ENCODE measurements around the gene ITM2A.

Gene ITM2A

GRCh38 chrX:79366873-79367749, at the start of gene ITM2A:
Gene ITM2A (minus strand): TSS chrX:79367334. CDS start chrX:79367215, 119 bp downstream.
- DNase-seq (ENCODE audit: low spot score), result peak; percentile 42

GRCh38 chrX:79415056-79415455, 47.9 kb upstream of the ITM2A start:
- DNase-seq (ENCODE audit: low spot score), result no peak

GRCh38 chrX:79413963-79414362, 46.8 kb upstream of the ITM2A start:
- no peak for DNase-seq (ENCODE audit: low spot score)

DNA sequence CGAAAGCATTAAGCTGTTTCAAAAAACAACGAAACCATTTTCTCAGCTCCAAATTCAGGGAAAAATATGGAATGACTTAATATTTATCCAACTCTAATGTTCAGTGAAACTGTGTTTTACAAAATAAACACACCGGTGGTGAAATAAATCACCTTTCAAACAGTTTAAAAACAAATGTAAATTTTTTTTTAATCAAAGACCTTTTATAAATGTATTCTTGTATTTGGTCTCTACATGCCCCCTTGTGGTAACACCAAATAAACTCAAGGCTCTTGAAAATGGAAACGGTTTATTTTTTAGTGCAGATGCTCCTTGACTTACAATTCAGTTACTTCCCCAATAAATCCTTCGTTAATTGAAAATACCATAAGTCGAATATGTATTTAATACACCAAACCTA, 45.8 kb upstream of the ITM2A start:
- DNase-seq (ENCODE audit: low spot score), result peak; percentile 18

DNA sequence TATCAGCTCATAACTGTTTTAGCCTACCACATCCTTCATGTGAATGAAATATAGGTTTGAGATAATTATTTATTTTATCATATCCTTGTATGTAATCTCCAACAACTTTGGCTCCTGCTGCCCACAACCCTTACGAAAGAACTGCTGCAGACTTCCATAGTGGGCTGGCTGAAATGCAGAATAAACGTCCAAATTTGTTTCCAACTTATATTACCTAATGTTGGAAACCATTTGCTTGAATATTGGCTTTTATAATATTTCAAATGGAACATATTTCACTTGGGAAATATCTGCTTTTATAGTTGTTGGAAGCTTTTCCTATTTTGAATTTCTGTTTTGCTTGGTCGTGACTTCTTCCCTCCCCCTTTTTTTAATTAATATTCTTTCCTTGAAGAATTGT, 45.0 kb upstream of the ITM2A start:
- DNase-seq (ENCODE audit: low spot score), result no peak

DNA sequence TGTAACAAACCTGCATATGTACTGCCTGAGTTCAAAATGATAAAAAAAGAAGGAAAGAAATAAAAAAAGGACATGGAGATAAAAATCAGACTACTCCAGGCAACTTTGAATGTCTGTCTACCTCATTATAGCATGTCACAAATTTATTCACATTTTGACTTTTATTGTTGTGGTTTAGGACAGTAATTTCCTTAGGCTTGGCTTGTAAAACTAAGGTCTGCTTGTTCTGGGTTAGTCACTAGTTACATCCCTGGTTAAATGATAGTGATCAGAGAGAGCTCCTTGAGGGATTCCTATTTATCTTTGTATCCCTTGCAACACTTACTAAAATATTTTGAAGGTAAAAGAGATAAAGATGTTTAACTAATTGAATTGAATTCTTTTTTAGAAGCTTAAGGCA, 42.5 kb upstream of the ITM2A start:
- DNase-seq (ENCODE audit: low spot score), result no peak

- DNase-seq (ENCODE audit: low spot score), result no peak
Measured at GRCh38 chrX:79408623-79409322, 41.6 kb upstream of the ITM2A start.

DNA sequence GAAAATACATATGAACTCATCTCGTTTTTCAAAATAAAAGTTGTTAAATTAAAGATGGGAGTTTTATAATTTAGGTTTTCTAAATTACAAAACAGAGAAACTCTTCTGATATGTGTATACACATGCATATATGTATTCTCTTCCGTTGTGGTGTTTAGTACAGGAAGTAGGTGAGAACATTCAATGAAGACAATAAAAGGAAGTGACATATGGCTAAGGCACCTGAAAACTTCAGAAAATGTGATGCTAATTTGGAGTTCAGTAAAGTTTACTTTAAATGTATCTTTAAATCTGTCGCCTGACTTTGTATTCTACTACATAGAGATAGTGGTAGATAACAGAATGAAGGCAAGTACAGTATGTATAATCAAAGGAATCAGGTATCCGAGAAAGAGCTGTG, 33.5 kb upstream of the ITM2A start:
- DNase-seq (ENCODE audit: low spot score), result no peak

DNA sequence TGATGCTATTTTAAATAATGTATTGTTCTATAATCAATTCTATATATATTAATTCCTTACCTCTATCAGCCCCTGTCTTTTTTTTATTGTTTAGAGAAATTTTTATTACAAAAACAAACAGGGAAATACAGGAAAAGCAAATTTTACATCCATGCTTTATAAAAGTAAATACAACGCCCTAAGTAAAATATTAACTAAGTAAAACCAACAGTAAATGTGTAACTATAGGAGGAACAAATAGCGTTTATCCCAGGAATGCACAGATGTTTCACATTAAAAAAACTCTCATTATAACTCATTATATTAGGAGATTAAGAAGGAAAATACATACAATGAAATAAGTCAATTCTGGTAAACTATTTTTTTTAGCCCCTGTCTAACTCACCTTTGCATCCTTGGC, 8.2 kb upstream of the ITM2A start:
- no peak for DNase-seq (ENCODE audit: low spot score)

GRCh38 chrX:79371640-79372039, 4.5 kb upstream of the ITM2A start:
- no peak for DNase-seq (ENCODE audit: low spot score)

DNA sequence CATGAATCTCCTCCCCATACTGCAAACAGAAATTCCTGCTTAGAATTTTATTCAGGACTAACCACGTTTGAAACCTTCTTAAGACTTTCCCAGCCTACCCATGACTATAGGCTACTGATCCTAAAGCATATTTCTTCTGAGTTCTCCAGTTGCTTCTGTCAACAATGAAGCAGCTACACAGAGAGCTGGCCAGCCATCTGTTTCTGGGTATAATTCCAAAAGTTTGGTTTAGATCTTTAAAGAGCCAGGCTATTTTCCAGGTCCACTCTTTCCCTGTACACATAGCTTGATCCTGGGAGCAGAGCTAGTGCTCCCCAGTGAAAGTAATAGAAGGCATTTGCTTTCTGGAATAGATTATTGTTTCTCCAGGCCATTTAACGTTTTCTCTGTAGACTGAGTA, 4.0 kb upstream of the ITM2A start:
- DNase-seq (ENCODE audit: low spot score), result no peak

DNA sequence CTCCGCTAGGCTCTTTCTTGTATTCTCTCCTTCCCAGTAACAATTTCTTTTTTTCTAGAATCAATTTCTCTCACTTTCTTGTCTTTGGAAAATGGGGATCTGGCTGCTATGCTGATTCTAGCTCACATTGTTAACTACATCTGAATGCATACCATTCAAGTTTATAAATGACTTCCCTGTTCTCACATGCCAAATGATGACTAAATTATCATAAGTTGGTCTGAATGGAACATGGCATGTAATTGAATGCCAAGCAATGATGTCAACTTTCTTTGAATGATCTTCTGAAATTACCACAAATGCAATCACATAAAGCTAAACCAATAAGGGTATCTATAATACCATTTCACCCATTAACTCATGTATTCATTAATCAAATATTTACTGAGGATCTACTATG, 2.7 kb upstream of the ITM2A start:
- peak; percentile 52 for DNase-seq (ENCODE audit: low spot score)

DNA sequence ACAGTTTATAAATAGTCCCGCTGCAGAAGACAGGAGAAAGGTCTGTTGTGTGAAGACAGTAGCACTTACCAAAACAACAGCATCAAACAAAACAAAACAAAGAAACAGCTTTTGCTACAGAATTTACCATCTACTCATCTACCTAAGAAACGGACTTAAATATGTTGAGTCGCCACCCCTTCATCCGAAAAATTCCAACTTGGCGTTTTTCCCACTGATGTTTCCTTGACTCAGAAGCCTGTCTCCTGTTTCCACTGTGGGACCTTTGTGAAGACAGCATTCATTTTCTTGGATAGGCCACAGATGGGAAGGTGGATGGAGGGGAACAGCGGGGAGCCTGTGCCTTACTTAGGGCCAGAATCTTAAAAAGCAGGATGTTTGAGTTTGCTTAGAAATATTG, 1.3 kb upstream of the ITM2A start:
- no peak for DNase-seq (ENCODE audit: low spot score)

- no peak for DNase-seq (ENCODE audit: low spot score)
Measured at GRCh38 chrX:79367907-79368306, 773 bp upstream of the ITM2A start.

- DNase-seq (ENCODE audit: low spot score), result no peak
Measured at GRCh38 chrX:79366556-79366872, 620 bp downstream of the ITM2A start.

DNA sequence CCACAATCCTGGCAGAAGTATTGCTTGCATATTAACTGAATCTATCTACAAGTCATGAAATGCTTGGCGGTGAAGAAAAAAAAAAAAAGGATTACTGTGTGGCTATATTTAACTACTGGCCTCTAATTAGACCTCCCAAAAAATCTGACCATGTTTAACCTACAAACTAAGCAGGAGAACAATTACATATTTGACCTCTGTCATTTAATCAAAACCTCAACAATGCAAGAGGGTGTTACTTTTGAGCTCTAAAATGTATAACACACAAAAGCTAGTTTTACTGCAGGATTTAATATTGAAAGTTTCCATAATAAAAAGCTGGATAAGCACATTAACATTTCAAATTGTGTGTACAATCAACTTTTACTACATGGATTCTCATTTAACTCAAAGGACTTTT, 1.5 kb downstream of the ITM2A start:
- no peak for DNase-seq (ENCODE audit: low spot score)

DNA sequence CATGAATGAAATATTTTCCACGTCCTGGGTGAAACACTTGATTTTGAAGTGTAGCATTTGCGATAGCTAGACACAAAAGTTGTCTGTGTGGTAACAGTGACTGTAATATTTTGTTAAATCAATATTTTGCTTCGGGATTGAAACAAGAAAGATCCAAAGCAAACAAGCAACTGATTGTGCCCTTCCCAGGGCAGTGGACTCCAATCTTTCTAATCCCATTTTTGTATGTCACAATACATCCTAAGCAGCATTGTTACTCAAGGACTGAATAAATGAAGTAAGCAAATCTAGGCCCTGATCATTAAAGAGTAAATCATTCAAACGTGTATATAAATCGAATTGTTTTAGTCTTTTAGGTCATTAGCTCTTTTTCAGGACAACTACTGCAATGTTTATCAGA, 2.8 kb downstream of the ITM2A start:
- DNase-seq (ENCODE audit: low spot score), result no peak

GRCh38 chrX:79361192-79361870, 5.8 kb downstream of the ITM2A start:
- no peak for DNase-seq (ENCODE audit: low spot score)

GRCh38 chrX:79336869-79337815, 30.0 kb downstream of the ITM2A start:
- no peak for DNase-seq (ENCODE audit: low spot score)

- DNase-seq (ENCODE audit: low spot score), result no peak
Measured at GRCh38 chrX:79330022-79330421, 37.1 kb downstream of the ITM2A start.

GRCh38 chrX:79325263-79325958, 41.7 kb downstream of the ITM2A start:
- no peak for DNase-seq (ENCODE audit: low spot score)
